COLO668 (cell line): ENCODE results near the gene PRDM1.

Source experiments
- DNase-seq: peaks from one replicate; lab custom pipeline; 2025; ENCODE audit not compliant: unreplicated experiment; lab: John Stamatoyannopoulos, UW

PRDM1 gene

GRCh38 chr6:106085984-106086813 lies at the start of gene PRDM1:
Gene PRDM1 (plus strand): TSS chr6:106086336. CDS start chr6:106086554, 218 bp downstream.
- DNase-seq, result peak; percentile 81

- no peak for DNase-seq
These were observed 49.1 kb upstream of the PRDM1 start for GRCh38 chr6:106037060-106037459.

GRCh38 chr6:106039897-106040592 lies 46.1 kb upstream of the PRDM1 start:
- DNase-seq, result no peak

DNA sequence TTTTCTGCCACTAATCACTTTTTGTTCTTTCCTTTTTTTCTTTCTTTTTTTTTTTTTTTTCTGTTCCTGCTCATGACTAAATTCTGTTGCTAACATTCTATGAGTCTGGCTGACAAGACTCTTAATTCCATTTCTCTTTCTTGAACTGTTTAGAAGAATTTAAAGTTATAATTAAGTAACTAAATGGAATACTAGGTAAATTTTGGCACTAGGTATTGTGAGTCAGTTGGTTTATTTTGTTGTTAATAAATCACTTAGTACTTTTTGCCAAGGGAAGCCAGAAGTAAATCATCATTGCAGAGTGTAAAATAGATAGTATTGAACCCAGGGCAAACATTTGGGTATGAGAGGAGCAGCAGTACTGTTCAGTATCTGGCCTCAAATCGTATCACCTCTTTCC lies 42.0 kb upstream of the PRDM1 start:
- DNase-seq, result no peak

DNA sequence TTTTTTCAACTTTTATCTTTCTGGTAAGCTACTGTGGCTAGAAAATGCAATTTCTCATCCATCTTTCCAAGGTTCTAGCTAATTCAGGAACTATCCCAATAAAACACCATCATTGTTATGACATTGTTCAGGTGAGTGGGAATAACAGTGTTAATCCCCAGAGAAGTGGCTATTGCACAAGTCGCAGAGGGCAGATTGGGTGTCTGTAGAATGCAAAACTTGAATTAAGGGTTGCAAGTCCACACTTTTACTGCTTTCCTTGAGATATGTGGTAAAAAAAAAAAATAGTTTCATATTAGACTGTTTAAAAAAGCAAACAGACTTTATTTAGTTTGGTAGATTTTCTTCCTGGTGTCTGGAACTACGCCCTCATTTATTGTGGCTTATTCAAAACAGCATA lies 41.1 kb upstream of the PRDM1 start:
- no peak for DNase-seq

DNA sequence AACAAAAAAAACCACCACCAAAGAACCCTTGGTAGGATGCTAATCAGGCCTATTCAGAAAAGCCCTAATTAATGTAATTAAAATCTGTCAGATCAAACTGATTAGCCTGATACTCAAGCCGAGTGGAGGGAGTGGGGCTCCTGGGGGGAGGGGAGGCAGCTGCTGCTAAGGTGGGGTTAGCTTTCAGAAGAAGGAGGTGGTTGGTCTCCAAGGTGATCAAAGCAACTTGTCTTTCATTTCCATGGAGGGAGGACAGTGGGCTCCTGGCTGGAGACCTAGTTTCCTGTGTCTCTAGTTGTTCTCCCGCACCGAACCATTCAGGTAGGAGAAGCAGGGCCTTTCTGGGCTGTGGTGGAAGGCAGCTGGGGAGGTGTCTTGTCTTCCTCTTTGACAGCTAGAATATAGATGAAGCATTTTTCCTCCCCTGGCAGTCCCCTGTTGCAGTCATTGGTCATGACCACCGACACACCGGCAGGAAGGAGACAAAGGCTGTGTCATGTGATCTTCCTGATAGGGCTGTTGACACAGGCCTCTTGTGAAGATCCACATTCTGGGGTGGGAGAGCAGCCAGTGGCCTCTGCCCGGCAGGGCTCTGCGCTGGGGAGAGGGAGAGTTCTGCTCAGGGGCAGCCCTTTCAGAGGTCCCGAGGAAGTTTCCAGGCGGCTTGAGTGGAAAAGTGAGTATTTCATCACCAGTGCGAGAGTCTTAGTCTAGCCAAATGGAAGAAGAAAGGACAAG lies 39.9 kb upstream of the PRDM1 start:
- no peak for DNase-seq

GRCh38 chr6:106046854-106047200 lies 39.3 kb upstream of the PRDM1 start:
- no peak for DNase-seq

DNA sequence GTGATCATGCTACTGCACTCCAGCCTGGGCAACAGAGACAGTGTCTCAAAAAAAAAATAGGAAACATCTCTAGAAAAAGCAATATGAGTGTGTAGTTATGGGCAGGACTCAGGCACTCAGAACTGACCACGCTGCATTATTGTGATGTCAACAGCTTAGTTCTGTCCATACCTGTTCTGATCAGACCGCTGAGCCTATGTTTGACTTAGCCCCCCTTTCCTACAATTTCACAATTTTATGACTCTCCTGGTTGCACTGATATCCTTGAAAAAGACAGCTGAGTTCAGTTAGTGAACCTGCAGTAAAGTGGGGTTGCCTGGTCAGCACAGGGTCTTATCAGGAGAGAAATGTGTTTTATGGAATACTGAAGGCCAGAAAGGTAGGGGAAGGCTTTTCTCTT lies 37.8 kb upstream of the PRDM1 start:
- no peak for DNase-seq

- DNase-seq, result no peak
These were observed 35.6 kb upstream of the PRDM1 start for GRCh38 chr6:106050538-106050937.

DNA sequence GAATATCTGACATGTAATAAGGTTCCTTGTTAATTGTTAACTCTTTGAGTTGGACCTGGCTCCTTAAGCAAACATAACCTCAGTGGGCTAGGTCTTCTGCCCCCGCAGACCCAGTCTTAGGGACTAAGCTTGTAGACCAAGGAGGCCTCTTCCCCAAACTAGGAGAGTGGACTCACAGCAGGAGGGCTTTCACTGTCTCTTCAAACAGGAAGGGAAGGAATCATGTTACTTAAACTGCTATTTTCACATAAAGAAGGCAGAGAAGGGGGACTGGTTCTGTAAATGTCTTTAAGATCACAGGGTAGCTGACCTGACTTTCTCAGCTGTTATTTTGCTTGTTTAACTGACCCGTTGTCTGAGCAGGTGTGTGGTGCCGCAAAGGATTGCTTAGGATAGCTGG lies 34.9 kb upstream of the PRDM1 start:
- DNase-seq, result no peak

- no peak for DNase-seq
These were observed 32.5 kb upstream of the PRDM1 start for GRCh38 chr6:106053484-106054205.

GRCh38 chr6:106055489-106055888 lies 30.6 kb upstream of the PRDM1 start:
- DNase-seq, result no peak

- no peak for DNase-seq
These were observed 29.9 kb upstream of the PRDM1 start for GRCh38 chr6:106056060-106056745.

DNA sequence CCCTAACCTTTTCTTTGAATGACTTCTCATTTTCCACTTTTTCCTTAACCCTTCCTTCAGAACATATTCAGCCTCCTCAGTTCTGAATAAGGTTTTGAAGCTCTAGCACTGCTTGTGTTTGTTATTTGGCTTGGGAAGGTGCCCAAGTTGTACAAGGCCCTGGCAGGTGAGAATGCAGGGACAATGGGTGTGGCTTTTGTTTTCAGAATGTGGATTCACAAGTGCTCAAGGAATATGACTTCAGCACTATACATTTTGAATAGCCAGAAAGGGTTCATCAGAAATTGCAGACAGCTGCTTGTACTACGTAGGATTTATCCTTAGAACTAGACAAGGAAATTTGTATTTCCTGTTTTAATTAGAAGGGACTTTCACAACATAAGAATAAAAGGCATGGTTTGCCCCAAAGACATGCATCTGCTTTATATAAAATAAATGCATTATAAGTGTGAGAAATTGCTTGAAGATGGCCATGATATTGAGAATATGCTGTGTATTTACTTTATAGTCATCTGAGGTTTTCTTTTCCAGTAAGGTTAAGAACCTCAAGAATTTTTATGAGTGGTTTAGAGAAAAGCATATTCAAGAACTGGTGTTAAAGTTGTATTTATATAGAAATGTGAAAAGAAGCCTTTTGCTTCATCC lies 29.3 kb upstream of the PRDM1 start:
- no peak for DNase-seq

DNA sequence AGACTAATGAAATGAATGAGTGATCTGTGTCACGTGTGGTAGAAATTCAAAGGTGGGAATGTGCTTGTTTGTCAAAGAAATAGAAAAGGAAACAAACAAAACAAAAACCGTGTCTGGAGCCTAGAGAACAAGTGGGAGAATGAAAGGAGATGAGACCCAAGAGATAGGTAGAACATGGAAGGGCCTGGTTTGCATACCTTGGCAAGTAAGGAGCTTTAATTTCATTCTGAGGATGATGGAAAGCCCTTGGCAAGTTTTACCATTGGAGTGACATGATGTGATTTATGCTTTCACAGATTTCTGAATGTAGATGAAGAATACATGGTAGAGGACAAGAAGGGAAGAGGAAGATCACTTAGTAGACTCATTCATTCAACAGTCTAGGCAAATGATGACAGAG lies 26.8 kb upstream of the PRDM1 start:
- no peak for DNase-seq

GRCh38 chr6:106060167-106060566 lies 26.0 kb upstream of the PRDM1 start:
- DNase-seq, result no peak

GRCh38 chr6:106063448-106063850 lies 22.7 kb upstream of the PRDM1 start:
- DNase-seq, result no peak

DNA sequence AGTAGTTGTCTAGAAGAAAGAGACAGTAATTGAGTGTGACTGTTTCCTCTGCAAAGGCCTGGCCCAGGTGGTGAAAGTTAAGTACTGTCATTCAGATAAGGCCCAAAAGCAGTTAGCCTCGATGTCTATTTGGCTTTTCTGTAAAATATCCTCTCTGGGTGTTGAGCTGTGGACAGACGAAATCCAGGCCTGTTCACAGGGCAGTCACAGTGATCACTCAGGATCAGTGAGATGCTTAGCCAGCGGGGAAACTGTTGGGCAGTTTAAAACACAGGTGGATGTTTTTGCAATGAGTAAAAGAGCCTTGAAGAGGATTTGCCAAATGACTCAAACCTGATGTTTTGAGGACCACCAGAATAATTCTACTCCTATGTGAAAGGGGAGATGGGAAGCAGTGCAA lies 22.0 kb upstream of the PRDM1 start:
- DNase-seq, result no peak

DNA sequence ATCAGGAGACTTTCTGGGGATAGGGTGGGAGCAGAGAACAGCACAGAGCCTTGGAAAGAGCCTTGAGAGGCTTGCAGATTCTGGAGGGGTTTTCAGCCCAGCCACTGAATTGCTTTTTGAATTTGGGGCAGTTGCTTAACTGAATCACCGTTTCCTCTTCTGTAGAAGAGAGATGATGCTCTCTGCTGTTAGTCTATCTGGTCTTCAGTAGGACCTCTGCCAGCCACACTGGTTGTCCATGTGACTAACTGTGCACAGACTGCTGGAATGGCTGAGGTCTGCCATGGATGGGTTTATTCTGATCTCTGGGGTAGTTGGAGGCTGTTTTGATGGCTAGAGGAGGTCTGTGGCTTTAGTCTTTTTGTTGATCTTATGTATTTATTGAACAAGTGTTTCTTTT lies 21.4 kb upstream of the PRDM1 start:
- DNase-seq, result no peak

DNA sequence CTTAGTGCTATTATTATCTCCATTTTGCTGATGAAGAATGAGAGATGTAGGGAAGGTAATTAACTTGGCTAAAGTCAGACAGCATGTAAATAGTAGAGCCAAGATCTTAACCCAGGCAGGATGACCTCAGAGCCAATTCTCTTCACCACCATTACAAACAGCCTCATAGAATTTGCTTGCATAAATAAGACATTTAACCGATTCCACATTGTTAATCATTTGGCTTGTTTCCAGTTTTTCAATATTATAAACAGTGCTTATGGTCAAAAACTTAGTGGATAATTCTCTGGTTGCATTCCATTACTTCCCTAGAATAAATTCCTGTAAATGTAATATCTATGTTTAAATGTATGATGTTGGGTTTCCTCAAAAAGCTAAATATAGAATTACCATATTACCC lies 19.1 kb upstream of the PRDM1 start:
- no peak for DNase-seq
